H9 (cell line): ENCODE measurements around the gene GBGT1. TPM values are rescaled to one million over a fixed set of nuclear protein-coding genes. Genes with fewer than 3 reads are reported as not detected.

ENCODE experiments used
- DNase-seq: peaks from one replicate; pipeline ENCODE4 v3.0.0-alpha.2; 2017
- H2AFZ ChIP-seq: one replicate; pipeline ENCODE4 v1.6.1; 2013; ENCODE audit warnings: mild to moderate bottlenecking, low read length, control low read depth, moderate library complexity
- H2AK5ac ChIP-seq: 2 replicates; pipeline ENCODE4 v1.6.1; 2013; ENCODE audit warnings: low read length, control low read depth, mixed read lengths; ENCODE audit not compliant: insufficient read length
- H2BK120ac ChIP-seq: one replicate; pipeline ENCODE4 v1.6.1; 2013; ENCODE audit warnings: low read depth, mild to moderate bottlenecking, low read length, control low read depth, inconsistent platforms; ENCODE audit not compliant: poor library complexity, severe bottlenecking
- H2BK12ac ChIP-seq: 2 replicates; pipeline ENCODE4 v1.6.1; 2013; ENCODE audit warnings: low read length, control low read depth, mixed read lengths, low read depth; ENCODE audit not compliant: insufficient read length
- H2BK15ac ChIP-seq: 2 replicates; pipeline ENCODE4 v1.6.1; 2013; ENCODE audit warnings: low read depth, low read length, control low read depth
- H2BK20ac ChIP-seq: one replicate; pipeline ENCODE4 v1.6.1; 2013; ENCODE audit warnings: low read depth, mild to moderate bottlenecking, low read length, control low read depth, inconsistent platforms; ENCODE audit not compliant: poor library complexity, severe bottlenecking
- H2BK5ac ChIP-seq: 2 replicates; pipeline ENCODE4 v1.6.1; 2013; ENCODE audit warnings: low read length, control low read depth, mixed read lengths; ENCODE audit not compliant: insufficient read length
- H3K14ac ChIP-seq: 2 replicates; pipeline ENCODE4 v1.6.1; 2013; ENCODE audit warnings: low read length, control low read depth; ENCODE audit not compliant: insufficient read depth
- H3K18ac ChIP-seq: 2 replicates; pipeline ENCODE4 v1.6.1; 2013; ENCODE audit warnings: low read depth, mild to moderate bottlenecking, mixed read lengths, low read length, control low read depth; ENCODE audit not compliant: insufficient read length
- H3K23ac ChIP-seq: 2 replicates; pipeline ENCODE4 v1.6.1; 2013; ENCODE audit warnings: low read length, control low read depth, mixed read lengths, low read depth; ENCODE audit not compliant: insufficient read length
- H3K23me2 ChIP-seq: 2 replicates; pipeline ENCODE4 v1.6.1; 2013; ENCODE audit warnings: low read depth, mild to moderate bottlenecking, mixed read lengths, low read length, control low read depth; ENCODE audit not compliant: insufficient read length, poor library complexity, severe bottlenecking
- H3K27ac ChIP-seq: 2 replicates; pipeline ENCODE4 v1.5.1; 2013; ENCODE audit warnings: low read length, control low read depth, mixed read lengths, low read depth; ENCODE audit not compliant: insufficient read length
- H3K27me3 ChIP-seq: 2 replicates; pipeline ENCODE4 v1.6.1; 2013; ENCODE audit warnings: low read length, control low read depth, inconsistent platforms; ENCODE audit not compliant: insufficient read depth
- H3K4ac ChIP-seq: 2 replicates; pipeline ENCODE4 v1.6.1; 2013; ENCODE audit warnings: low read depth, mild to moderate bottlenecking, control low read depth, inconsistent platforms, low read length, moderate library complexity
- H3K4me1 ChIP-seq: 2 replicates; pipeline ENCODE4 v1.6.1; 2013; ENCODE audit warnings: low read length, control low read depth, inconsistent platforms; ENCODE audit not compliant: insufficient read depth
- H3K4me2 ChIP-seq: 2 replicates; pipeline ENCODE4 v1.6.1; 2013; ENCODE audit warnings: low read length, control low read depth, mixed read lengths; ENCODE audit not compliant: insufficient read length, insufficient read depth
- H3K56ac ChIP-seq: 2 replicates; pipeline ENCODE4 v1.6.1; 2013; ENCODE audit warnings: low read depth, mild to moderate bottlenecking, mixed read lengths, low read length, control low read depth; ENCODE audit not compliant: insufficient read length
- H3K79me1 ChIP-seq: 2 replicates; pipeline ENCODE4 v1.6.1; 2013; ENCODE audit warnings: low read depth, mild to moderate bottlenecking, moderate library complexity, low read length, control low read depth, inconsistent platforms; ENCODE audit not compliant: insufficient read depth, poor library complexity, severe bottlenecking
- H3K79me2 ChIP-seq: 2 replicates; pipeline ENCODE4 v1.6.1; 2013; ENCODE audit warnings: low read length, control low read depth, inconsistent platforms; ENCODE audit not compliant: insufficient read depth
- H3K9ac ChIP-seq: 2 replicates; pipeline ENCODE4 v1.6.1; 2013; ENCODE audit warnings: low read length, control low read depth, mixed read lengths; ENCODE audit not compliant: insufficient read length; ENCODE audit errors: extremely low read depth
- H3K9me3 ChIP-seq: one replicate; pipeline ENCODE4 v1.6.1; 2013; ENCODE audit warnings: low read depth, low read length, inconsistent platforms; ENCODE audit not compliant: control insufficient read depth
- H3T11ph ChIP-seq: one replicate; pipeline ENCODE4 v1.6.1; 2013; ENCODE audit warnings: mild to moderate bottlenecking, low read length, control low read depth, inconsistent platforms
- H4K20me1 ChIP-seq: one replicate; pipeline ENCODE4 v1.6.1; 2013; ENCODE audit not compliant: control insufficient read depth, insufficient read length, insufficient read depth
- H4K5ac ChIP-seq: 2 replicates; pipeline ENCODE4 v1.6.1; 2013; ENCODE audit warnings: low read depth, mild to moderate bottlenecking, mixed read lengths, low read length, control low read depth; ENCODE audit not compliant: insufficient read length
- H4K8ac ChIP-seq: replicated peaks from 2 replicates; pipeline ENCODE4 v1.6.1; 2013; ENCODE audit warnings: low read length, control low read depth, mixed read lengths, low read depth; ENCODE audit not compliant: insufficient read length
- H4K91ac ChIP-seq: 2 replicates; pipeline ENCODE4 v1.6.1; 2013; ENCODE audit warnings: low read depth, mild to moderate bottlenecking, moderate library complexity, mixed read lengths, low read length, control low read depth; ENCODE audit not compliant: insufficient read length
- H3K27ac Mint-ChIP-seq, 3 experiments: 2 replicates in 2 of 3; 3 replicates in 1 of 3; pipeline ENCODE4 v1.8.0; 2020 to 2021; ENCODE audit warnings: mixed read lengths in 3 of 3, mild to moderate bottlenecking in 1 of 3, moderate library complexity in 1 of 3
- H3K27me3 Mint-ChIP-seq: 2 replicates; pipeline ENCODE4 v1.8.0; 2021; ENCODE audit warnings: low read depth, mild to moderate bottlenecking, moderate library complexity, mixed read lengths
- H3K36me3 Mint-ChIP-seq, 3 experiments: 2 replicates in 2 of 3; 3 replicates in 1 of 3; pipeline ENCODE4 v1.8.0; 2020 to 2021; ENCODE audit warnings: low read depth in 3 of 3, mixed read lengths in 3 of 3; ENCODE audit not compliant: insufficient read depth in 1 of 3
- H3K4me1 Mint-ChIP-seq, 2 experiments: 2 replicates each; pipeline ENCODE4 v1.8.0; 2020; ENCODE audit warnings: mixed read lengths in 2 of 2
- H3K4me3 Mint-ChIP-seq, 2 experiments: 2 replicates in 1 of 2; 3 replicates in 1 of 2; pipeline ENCODE4 v1.8.0; 2020 to 2021; ENCODE audit warnings: mild to moderate bottlenecking in 2 of 2, mixed read lengths in 2 of 2, moderate library complexity in 1 of 2
- H3K9me3 Mint-ChIP-seq, 2 experiments: 2 replicates in 1 of 2; 3 replicates in 1 of 2; pipeline ENCODE4 v1.8.0; 2020; ENCODE audit warnings: mild to moderate bottlenecking in 2 of 2, mixed read lengths in 2 of 2, moderate library complexity in 1 of 2
- CTCF ChIP-seq: fragments of 200-600 bp; sonication (generic); conservative IDR thresholded peaks from 3 replicates; pipeline ENCODE4 v1.8.0; 2021; ENCODE audit warnings: antibody characterized with exemption, mild to moderate bottlenecking
- WGBS: extraction: QIAGEN DNeasy Blood & Tissue Kit; methylation state at CpG from one replicate; pipeline ENCODE4 v1.1.7; 2013; ENCODE audit warnings: missing lambda C conversion rate, low lambda C conversion rate, mixed read lengths; ENCODE audit not compliant: insufficient read length; ENCODE audit errors: extremely low coverage; 5-methylcytosine and 5-hydroxymethylcytosine counted together
- total RNA-seq: library from RNA; stranded (reverse); gene quantifications from 2 replicates; pipeline ENCODE4 v1.2.1, GENCODE V29; 2021

GBGT1 gene
- total RNA-seq, 1 experiment from 2014 or later: 9.3 TPM

GRCh38 chr9:133191989-133192388, 28.3 kb upstream of the GBGT1 start:
- no peak overlapping the region for H2AK5ac ChIP-seq

More at GRCh38 chr9:133191989-133192388, 28.3 kb upstream of the GBGT1 start:
- Histone ChIP-seq H2AFZ (no peak overlapping the region), H3K23ac (no peak overlapping the region), H2BK20ac (no peak overlapping the region), H3T11ph (no peak overlapping the region), H4K5ac (no peak overlapping the region), H2BK120ac (no peak overlapping the region), H4K8ac (no peak overlapping the region), H3K4me1 (no peaks in the 10 kb centered on the region), H3K79me1 (no peaks in the 10 kb centered on the region), H3K9ac (no peak overlapping the region), H3K79me2 (no peaks in the 10 kb centered on the region), H3K56ac (no peak overlapping the region), H3K4ac (no peak overlapping the region), H2BK12ac (no peak overlapping the region), H3K23me2 (no peaks in the 10 kb centered on the region), H4K91ac (no peak overlapping the region), H3K9me3 (no peaks in the 10 kb centered on the region), H2BK15ac (no peak overlapping the region), H2BK5ac (no peak overlapping the region), H4K20me1 (no peaks in the 10 kb centered on the region), H3K27ac (no peak overlapping the region), H3K18ac (no peak overlapping the region), H3K14ac (no peak overlapping the region), H3K27me3 (no peaks in the 10 kb centered on the region), H3K4me2 (no peak overlapping the region)
- DNase-seq: no peak
- peaks cover 0 to 7% of the 10 kb centered on the region in 2 experiments; a peak in 2 of 4 replicates for H3K4me1 Mint-ChIP-seq
- no peak for TF ChIP-seq CTCF
- peaks cover 4 to 8% of the 10 kb centered on the region in 2 experiments; a peak in 2 of 5 replicates for H3K9me3 Mint-ChIP-seq
- no peaks in the 10 kb centered on the region for H3K36me3 Mint-ChIP-seq
- WGBS: no CpG with 5 or more reads among the region's 7 CpGs
- no peak overlapping the region for H3K4me3 Mint-ChIP-seq
- H3K27me3 Mint-ChIP-seq: peaks cover 82% of the 10 kb centered on the region
- H3K27ac Mint-ChIP-seq: no peak overlapping the region
